ENCODE results near the gene SORCS2.

The SORCS2 gene

DNA sequence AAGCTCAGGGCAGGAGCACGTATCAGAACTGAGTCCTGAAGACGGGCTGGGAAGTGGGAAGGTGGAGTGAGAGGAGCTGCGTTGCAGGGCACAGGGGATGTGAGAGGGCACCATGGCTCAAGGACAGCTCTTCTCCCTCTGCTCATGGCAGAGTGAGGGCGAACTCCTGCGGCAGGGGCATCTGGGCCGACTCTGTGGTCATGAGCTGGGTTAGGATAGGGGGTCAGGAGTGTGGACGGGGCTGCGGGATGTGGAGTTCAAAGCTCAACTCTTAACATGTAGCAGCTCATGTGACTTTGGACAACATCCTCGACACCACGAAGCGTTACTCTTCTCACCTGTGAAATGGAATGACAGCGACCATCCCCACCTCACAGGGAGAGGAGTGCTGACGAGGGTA, 19.4 kb upstream of the SORCS2 start:
- TF ChIP-seq SIN3A (IDR thresholded peaks at IDR 0.05; ENCODE audit: borderline replicate concordance, insufficient read depth, low read length) (no peak), TAF1 (IDR thresholded peaks at IDR 0.05; ENCODE audit: borderline replicate concordance, insufficient read depth, low read length) (no peak), POLR2AphosphoS5 (IDR thresholded peaks at IDR 0.05; ENCODE audit: low read depth, low read length) (no peak), FOXP2 (optimal IDR thresholded peaks at IDR 0.05; ENCODE audit: borderline replicate concordance, extremely low read depth, extremely low read length, insufficient read depth) (no peak)
- TF ChIP-seq, protein P1, sequence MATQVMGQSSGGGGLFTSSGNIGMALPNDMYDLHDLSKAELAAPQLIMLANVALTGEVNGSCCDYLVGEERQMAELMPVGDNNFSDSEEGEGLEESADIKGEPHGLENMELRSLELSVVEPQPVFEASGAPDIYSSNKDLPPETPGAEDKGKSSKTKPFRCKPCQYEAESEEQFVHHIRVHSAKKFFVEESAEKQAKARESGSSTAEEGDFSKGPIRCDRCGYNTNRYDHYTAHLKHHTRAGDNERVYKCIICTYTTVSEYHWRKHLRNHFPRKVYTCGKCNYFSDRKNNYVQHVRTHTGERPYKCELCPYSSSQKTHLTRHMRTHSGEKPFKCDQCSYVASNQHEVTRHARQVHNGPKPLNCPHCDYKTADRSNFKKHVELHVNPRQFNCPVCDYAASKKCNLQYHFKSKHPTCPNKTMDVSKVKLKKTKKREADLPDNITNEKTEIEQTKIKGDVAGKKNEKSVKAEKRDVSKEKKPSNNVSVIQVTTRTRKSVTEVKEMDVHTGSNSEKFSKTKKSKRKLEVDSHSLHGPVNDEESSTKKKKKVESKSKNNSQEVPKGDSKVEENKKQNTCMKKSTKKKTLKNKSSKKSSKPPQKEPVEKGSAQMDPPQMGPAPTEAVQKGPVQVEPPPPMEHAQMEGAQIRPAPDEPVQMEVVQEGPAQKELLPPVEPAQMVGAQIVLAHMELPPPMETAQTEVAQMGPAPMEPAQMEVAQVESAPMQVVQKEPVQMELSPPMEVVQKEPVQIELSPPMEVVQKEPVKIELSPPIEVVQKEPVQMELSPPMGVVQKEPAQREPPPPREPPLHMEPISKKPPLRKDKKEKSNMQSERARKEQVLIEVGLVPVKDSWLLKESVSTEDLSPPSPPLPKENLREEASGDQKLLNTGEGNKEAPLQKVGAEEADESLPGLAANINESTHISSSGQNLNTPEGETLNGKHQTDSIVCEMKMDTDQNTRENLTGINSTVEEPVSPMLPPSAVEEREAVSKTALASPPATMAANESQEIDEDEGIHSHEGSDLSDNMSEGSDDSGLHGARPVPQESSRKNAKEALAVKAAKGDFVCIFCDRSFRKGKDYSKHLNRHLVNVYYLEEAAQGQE (IDR thresholded peaks at IDR 0.05; ENCODE audit: insufficient read depth in 1 of 2, low read depth in 2 of 2, low read length in 2 of 2), result no peak

DNA sequence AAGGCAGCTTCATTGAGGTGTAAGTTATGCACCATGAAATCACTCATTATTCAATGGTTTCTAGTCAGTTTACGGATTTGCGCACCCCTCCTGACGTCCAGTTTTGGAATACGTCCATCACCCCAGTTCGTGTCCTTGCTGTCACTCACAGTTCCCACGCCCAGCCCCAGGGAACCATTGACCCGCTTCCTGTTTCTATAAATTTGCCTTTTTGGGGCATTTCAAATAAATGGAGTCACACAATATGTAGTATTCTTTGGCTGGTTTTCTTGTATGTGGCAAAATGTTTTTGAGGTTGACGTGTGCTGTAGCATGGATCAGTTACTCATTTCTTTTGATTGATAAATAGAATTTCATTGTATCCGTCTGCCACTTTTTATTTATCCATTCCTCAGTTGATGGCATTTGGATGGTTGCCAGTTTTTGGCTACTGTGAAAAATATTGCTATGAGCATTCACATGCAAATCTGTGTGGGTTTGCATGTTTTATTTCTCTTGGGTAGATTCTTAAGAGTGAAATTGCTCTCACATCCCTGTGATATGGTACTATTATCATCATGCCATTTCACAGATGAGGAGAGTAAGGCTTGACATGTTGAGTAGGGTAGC, 18.4 kb upstream of the SORCS2 start:
- TF ChIP-seq POLR2AphosphoS5 (IDR thresholded peaks at IDR 0.05; ENCODE audit: low read depth, low read length) (no peak), SIN3A (IDR thresholded peaks at IDR 0.05; ENCODE audit: borderline replicate concordance, insufficient read depth, low read length) (no peak), FOXP2 (optimal IDR thresholded peaks at IDR 0.05; ENCODE audit: borderline replicate concordance, extremely low read depth, extremely low read length, insufficient read depth) (no peak), TAF1 (IDR thresholded peaks at IDR 0.05; ENCODE audit: borderline replicate concordance, insufficient read depth, low read length) (no peak)
- TF ChIP-seq, protein P1 (IDR thresholded peaks at IDR 0.05; ENCODE audit: insufficient read depth in 1 of 2, low read depth in 2 of 2, low read length in 2 of 2), result no peak

DNA sequence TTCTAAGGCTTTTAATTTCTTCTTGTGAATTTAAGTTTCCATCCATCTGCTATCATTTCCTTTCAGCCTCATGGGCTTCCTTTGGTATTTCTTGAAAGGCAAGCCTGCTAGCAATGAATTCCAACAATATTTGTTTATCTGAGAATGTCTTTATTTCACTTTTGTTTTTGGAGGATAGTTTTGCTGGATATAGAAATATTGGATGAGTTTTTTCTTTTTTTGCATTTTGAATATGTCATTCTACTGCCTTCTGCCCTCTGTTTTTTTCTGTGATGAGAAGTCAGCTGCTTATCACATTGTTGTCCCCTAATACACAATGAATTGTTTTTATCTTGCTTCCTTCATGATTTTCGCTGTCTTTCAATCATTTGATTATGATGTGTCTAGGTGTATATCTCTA, 13.2 kb upstream of the SORCS2 start:
- TF ChIP-seq TAF1 (IDR thresholded peaks at IDR 0.05; ENCODE audit: borderline replicate concordance, insufficient read depth, low read length) (no peak), POLR2AphosphoS5 (IDR thresholded peaks at IDR 0.05; ENCODE audit: low read depth, low read length) (no peak), SIN3A (IDR thresholded peaks at IDR 0.05; ENCODE audit: borderline replicate concordance, insufficient read depth, low read length) (no peak), FOXP2 (optimal IDR thresholded peaks at IDR 0.05; ENCODE audit: borderline replicate concordance, extremely low read depth, extremely low read length, insufficient read depth) (no peak)
- TF ChIP-seq, protein P1 (IDR thresholded peaks at IDR 0.05; ENCODE audit: insufficient read depth in 1 of 2, low read depth in 2 of 2, low read length in 2 of 2), result no peak

DNA sequence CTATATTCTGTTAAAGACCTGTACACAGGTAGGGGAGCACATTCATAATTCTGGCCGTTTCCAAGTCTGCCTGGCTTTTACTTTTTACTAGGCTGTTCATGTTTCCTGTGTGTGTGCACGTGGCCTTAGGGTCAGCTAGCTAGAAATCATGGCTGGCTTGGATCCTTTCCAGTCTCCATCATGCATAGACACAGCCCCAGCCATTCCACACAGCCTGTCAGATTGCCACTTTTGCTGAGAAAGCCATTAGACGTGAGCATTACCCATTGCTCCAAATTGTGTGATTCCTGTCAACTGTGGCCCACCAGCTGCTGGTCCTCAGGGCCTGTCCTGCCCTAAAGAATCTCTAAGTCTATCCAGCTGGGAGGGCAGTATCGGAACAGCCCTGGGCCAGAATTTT, 11.4 kb upstream of the SORCS2 start:
- TF ChIP-seq FOXP2 (optimal IDR thresholded peaks at IDR 0.05; ENCODE audit: borderline replicate concordance, extremely low read depth, extremely low read length, insufficient read depth), result no peak
- TF ChIP-seq, protein P1 (IDR thresholded peaks at IDR 0.05; ENCODE audit: insufficient read depth in 1 of 2, low read depth in 2 of 2, low read length in 2 of 2), result no peak
- no peak for TF ChIP-seq TAF1 (IDR thresholded peaks at IDR 0.05; ENCODE audit: borderline replicate concordance, insufficient read depth, low read length)
- TF ChIP-seq POLR2AphosphoS5 (IDR thresholded peaks at IDR 0.05; ENCODE audit: low read depth, low read length), result no peak
- TF ChIP-seq SIN3A (IDR thresholded peaks at IDR 0.05; ENCODE audit: borderline replicate concordance, insufficient read depth, low read length), result no peak

All from PFSK-1 (cell line).